ENCODE data around the gene HMG20A. TPM values are rescaled to one million over a fixed set of nuclear protein-coding genes. Genes with fewer than 3 reads are reported as not detected.

HMG20A gene
- polyA plus RNA-seq, 1 donor from 2014 or later: 52.2 TPM

- Histone ChIP-seq H4K20me1 (ENCODE audit: insufficient read depth) (no peaks in the 10 kb centered on the region), H3K27ac (ENCODE audit: low read length) (no peak overlapping the region), H2AFZ (ENCODE audit: low read depth, low read length) (no peak overlapping the region), H3K4me3 (ENCODE audit: low read length) (no peak overlapping the region), H3F3A (ENCODE audit: insufficient read depth, low read length, poor library complexity, severe bottlenecking) (no peaks in the 10 kb centered on the region), H3K36me3 (ENCODE audit: insufficient read depth, low read length) (no peaks in the 10 kb centered on the region), H3K9me2 (ENCODE audit: insufficient read depth, low read length) (no peaks in the 10 kb centered on the region), H3K9ac (ENCODE audit: low read length) (no peak overlapping the region), H3K79me2 (replicated peaks; ENCODE audit: insufficient read depth, low read length) (no peaks in the 10 kb centered on the region), H3K4me2 (ENCODE audit: low read length) (no peak overlapping the region), H3K27me3 (ENCODE audit: insufficient read depth, low read depth, low read length) (no peaks in the 10 kb centered on the region), H3K9me3 (ENCODE audit: low read length) (no peaks in the 10 kb centered on the region)
- TF ChIP-seq CTCF (IDR thresholded peaks at IDR 0.05; ENCODE audit: poor library complexity, severe bottlenecking): no peak
- no peak for TF ChIP-seq RAD21 (conservative IDR thresholded peaks at IDR 0.05)
- TF ChIP-seq POLR2AphosphoS5 (IDR thresholded peaks at IDR 0.05): no peak
- no peak for TF ChIP-seq EZH2 (IDR thresholded peaks at IDR 0.05; ENCODE audit: borderline replicate concordance, insufficient read depth, low read length, poor library complexity, severe bottlenecking)
- no peak for TF ChIP-seq MXI1 (conservative IDR thresholded peaks at IDR 0.05; ENCODE audit: poor library complexity, severe bottlenecking)
- no peak for TF ChIP-seq TAF1 (IDR thresholded peaks at IDR 0.05; ENCODE audit: low read depth)
- TF ChIP-seq EP300 (conservative IDR thresholded peaks at IDR 0.05; ENCODE audit: poor library complexity, severe bottlenecking): no peak
- no peak for TF ChIP-seq SMC3 (conservative IDR thresholded peaks at IDR 0.05; ENCODE audit: poor library complexity)
- TF ChIP-seq, protein P1, sequence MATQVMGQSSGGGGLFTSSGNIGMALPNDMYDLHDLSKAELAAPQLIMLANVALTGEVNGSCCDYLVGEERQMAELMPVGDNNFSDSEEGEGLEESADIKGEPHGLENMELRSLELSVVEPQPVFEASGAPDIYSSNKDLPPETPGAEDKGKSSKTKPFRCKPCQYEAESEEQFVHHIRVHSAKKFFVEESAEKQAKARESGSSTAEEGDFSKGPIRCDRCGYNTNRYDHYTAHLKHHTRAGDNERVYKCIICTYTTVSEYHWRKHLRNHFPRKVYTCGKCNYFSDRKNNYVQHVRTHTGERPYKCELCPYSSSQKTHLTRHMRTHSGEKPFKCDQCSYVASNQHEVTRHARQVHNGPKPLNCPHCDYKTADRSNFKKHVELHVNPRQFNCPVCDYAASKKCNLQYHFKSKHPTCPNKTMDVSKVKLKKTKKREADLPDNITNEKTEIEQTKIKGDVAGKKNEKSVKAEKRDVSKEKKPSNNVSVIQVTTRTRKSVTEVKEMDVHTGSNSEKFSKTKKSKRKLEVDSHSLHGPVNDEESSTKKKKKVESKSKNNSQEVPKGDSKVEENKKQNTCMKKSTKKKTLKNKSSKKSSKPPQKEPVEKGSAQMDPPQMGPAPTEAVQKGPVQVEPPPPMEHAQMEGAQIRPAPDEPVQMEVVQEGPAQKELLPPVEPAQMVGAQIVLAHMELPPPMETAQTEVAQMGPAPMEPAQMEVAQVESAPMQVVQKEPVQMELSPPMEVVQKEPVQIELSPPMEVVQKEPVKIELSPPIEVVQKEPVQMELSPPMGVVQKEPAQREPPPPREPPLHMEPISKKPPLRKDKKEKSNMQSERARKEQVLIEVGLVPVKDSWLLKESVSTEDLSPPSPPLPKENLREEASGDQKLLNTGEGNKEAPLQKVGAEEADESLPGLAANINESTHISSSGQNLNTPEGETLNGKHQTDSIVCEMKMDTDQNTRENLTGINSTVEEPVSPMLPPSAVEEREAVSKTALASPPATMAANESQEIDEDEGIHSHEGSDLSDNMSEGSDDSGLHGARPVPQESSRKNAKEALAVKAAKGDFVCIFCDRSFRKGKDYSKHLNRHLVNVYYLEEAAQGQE (IDR thresholded peaks at IDR 0.05; ENCODE audit: borderline replicate concordance): no peak
Observed at GRCh38 chr15:77507911-77508310, 87.2 kb downstream of the HMG20A start.

- Histone ChIP-seq H3K36me3 (ENCODE audit: insufficient read depth, low read length) (no peaks in the 10 kb centered on the region), H3K27me3 (ENCODE audit: insufficient read depth, low read depth, low read length) (no peaks in the 10 kb centered on the region), H3K4me3 (ENCODE audit: low read length) (no peak overlapping the region), H3K9me2 (ENCODE audit: insufficient read depth, low read length) (no peaks in the 10 kb centered on the region), H3K9me3 (ENCODE audit: low read length) (no peaks in the 10 kb centered on the region), H3K79me2 (replicated peaks; ENCODE audit: insufficient read depth, low read length) (no peaks in the 10 kb centered on the region), H2AFZ (ENCODE audit: low read depth, low read length) (no peak overlapping the region), H4K20me1 (ENCODE audit: insufficient read depth) (no peaks in the 10 kb centered on the region), H3K4me2 (ENCODE audit: low read length) (no peak overlapping the region), H3K9ac (ENCODE audit: low read length) (no peak overlapping the region), H3F3A (ENCODE audit: insufficient read depth, low read length, poor library complexity, severe bottlenecking) (no peaks in the 10 kb centered on the region), H3K27ac (ENCODE audit: low read length) (no peak overlapping the region)
- no peak for TF ChIP-seq EZH2 (IDR thresholded peaks at IDR 0.05; ENCODE audit: borderline replicate concordance, insufficient read depth, low read length, poor library complexity, severe bottlenecking)
- TF ChIP-seq POLR2AphosphoS5 (IDR thresholded peaks at IDR 0.05): no peak
- TF ChIP-seq MXI1 (conservative IDR thresholded peaks at IDR 0.05; ENCODE audit: poor library complexity, severe bottlenecking): no peak
- TF ChIP-seq, protein P1 (IDR thresholded peaks at IDR 0.05; ENCODE audit: borderline replicate concordance): no peak
- no peak for TF ChIP-seq CTCF (IDR thresholded peaks at IDR 0.05; ENCODE audit: poor library complexity, severe bottlenecking)
- TF ChIP-seq TAF1 (IDR thresholded peaks at IDR 0.05; ENCODE audit: low read depth): no peak
- no peak for TF ChIP-seq SMC3 (conservative IDR thresholded peaks at IDR 0.05; ENCODE audit: poor library complexity)
Observed at GRCh38 chr15:77508541-77509243, 88.0 kb downstream of the HMG20A start.
